SU-DHL-6 (cell line): Measurements from ENCODE around the gene DACH2.

Experiments
- H2AFZ ChIP-seq: fragments of 200-600 bp; sonication (generic); 2 replicates; pipeline ENCODE4 v1.6.1; 2014; ENCODE audit warnings: low read depth, mild to moderate bottlenecking, moderate library complexity, mixed read lengths, antibody characterized with exemption, low read length; ENCODE audit not compliant: severe bottlenecking
- H3F3A ChIP-seq: fragments of 200-600 bp; shearing (Covaris generic); 2 replicates; pipeline ENCODE4 v1.6.0; 2016; ENCODE audit warnings: antibody characterized with exemption, mild to moderate bottlenecking; ENCODE audit not compliant: insufficient read depth
- H3K27ac ChIP-seq: fragments of 200-600 bp; sonication (generic); 2 replicates; pipeline ENCODE4 v1.5.1; 2016; ENCODE audit warnings: low read depth, mild to moderate bottlenecking, low read length, moderate library complexity, mixed read lengths
- H3K27me3 ChIP-seq: fragments of 200-600 bp; sonication (generic), shearing (Covaris generic); 2 replicates; pipeline ENCODE4 v1.6.0; 2014; ENCODE audit warnings: mild to moderate bottlenecking, low read length
- H3K36me3 ChIP-seq: fragments of 200-600 bp; sonication (generic); 2 replicates; pipeline ENCODE4 v1.6.1; 2014; ENCODE audit warnings: mild to moderate bottlenecking, low read length, mixed read lengths
- H3K4me2 ChIP-seq: fragments of 300-600, 200-600 bp; shearing (Covaris generic), sonication (generic); 2 replicates; pipeline ENCODE4 v1.6.0; 2014; ENCODE audit warnings: low read length, low read depth, mild to moderate bottlenecking; ENCODE audit not compliant: poor library complexity, severe bottlenecking
- H3K4me3 ChIP-seq: fragments of 200-600 bp; sonication (generic); 2 replicates; pipeline ENCODE4 v1.5.1; 2014; ENCODE audit warnings: antibody characterized with exemption, low read length, mild to moderate bottlenecking, mixed read lengths; ENCODE audit not compliant: insufficient read depth, poor library complexity, severe bottlenecking
- H3K79me2 ChIP-seq: fragments of 200-600 bp; sonication (generic); 2 replicates; pipeline ENCODE4 v1.6.1; 2014; ENCODE audit warnings: mild to moderate bottlenecking, low read length, moderate library complexity; ENCODE audit not compliant: insufficient read depth
- H3K9ac ChIP-seq: fragments of 200-600 bp; sonication (generic); 2 replicates; pipeline ENCODE4 v1.7.0; 2014; ENCODE audit warnings: mild to moderate bottlenecking, low read length
- H3K9me2 ChIP-seq: fragments of 200-600 bp; sonication (generic); replicated peaks from 2 replicates; pipeline ENCODE4 v1.6.1; 2014; ENCODE audit warnings: low read length; ENCODE audit not compliant: insufficient read depth
- H3K9me3 ChIP-seq: fragments of 200-600 bp; sonication (generic); 2 replicates; pipeline ENCODE4 v1.6.1; 2014; ENCODE audit warnings: low read length, mixed read lengths; ENCODE audit not compliant: insufficient read depth
- H4K20me1 ChIP-seq: fragments of 200-600 bp; sonication (generic); 2 replicates; pipeline ENCODE4 v1.6.1; 2014; ENCODE audit warnings: low read depth, mild to moderate bottlenecking, antibody characterized with exemption, low read length, moderate library complexity, mixed read lengths
- CTCF ChIP-seq: fragments of 200-600 bp; sonication (generic); IDR thresholded peaks from one replicate; pipeline ENCODE4 v1.5.1; 2017; ENCODE audit warnings: antibody characterized with exemption, mild to moderate bottlenecking, low read length, moderate library complexity; ENCODE audit not compliant: insufficient read depth, poor library complexity, severe bottlenecking
- EZH2phosphoT487 ChIP-seq: fragments of 200-600 bp; sonication (generic), shearing (Covaris generic); conservative IDR thresholded peaks from 2 replicates; pipeline ENCODE4 v1.6.1; 2018; ENCODE audit warnings: mild to moderate bottlenecking, antibody characterized with exemption, low read length, moderate library complexity, mixed read lengths

Gene DACH2

DNA sequence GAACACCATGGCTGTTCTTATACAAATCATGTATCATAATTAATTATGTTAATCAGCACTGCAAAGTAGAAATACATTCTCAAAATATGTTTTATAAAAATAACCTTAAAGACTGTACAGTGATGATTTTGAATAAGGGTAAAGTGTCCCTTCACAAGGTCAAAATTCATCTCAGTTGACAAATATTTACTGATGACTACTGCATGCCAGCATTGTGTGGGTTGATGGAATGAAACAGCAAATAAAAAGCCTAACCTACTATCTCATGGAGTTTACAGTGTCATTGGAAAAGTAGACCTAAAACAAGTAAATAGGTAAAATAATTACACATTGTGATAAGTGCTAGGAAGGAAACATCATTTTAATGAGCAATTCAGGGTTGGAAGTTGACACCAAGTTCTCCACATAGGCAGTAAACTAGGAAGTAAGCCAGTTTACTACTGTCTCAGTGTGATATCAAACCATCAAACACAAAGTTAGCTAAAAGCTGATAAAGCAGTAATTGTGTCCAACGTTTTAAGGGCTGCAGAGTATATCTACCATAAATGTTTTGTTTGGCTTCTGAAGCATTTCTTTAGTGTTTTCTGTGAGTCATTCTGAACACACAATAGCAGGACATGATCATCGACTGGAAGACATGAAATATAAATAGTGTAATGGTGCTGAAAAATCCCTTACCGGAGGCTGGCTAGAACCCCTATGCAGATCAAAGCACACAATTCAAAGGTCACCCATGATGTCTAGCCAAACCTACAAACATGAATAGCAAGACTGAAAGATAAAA, 221.8 kb downstream of the DACH2 start:
- Histone ChIP-seq H3K27ac (no peak overlapping the region), H2AFZ (no peak overlapping the region), H3K27me3 (no peaks in the 10 kb centered on the region), H3K36me3 (no peaks in the 10 kb centered on the region), H3K4me2 (no peak overlapping the region), H3K9me2 (no peaks in the 10 kb centered on the region), H3K9ac (no peak overlapping the region), H3F3A (no peaks in the 10 kb centered on the region), H3K4me3 (no peak overlapping the region), H3K79me2 (no peaks in the 10 kb centered on the region), H3K9me3 (no peaks in the 10 kb centered on the region), H4K20me1 (no peaks in the 10 kb centered on the region)
- no peak for TF ChIP-seq EZH2phosphoT487
- no peak for TF ChIP-seq CTCF

DNA sequence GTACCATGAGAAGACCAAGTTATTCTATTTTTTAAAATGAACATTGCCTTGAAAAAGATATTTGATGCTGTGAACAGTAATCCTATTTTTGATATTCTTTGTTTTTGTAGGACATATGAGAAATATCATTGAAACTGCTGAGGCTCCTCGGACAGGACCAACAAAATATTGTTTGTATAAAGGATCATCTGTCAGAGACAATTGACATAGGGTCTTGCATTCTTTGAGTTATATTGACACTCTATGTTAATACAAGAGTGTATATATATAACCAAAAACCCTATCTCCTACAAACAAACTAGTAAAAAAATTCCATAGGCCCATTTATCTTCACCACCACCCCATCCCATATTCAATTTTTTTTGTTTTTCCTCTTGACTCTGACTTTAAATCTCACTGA, 222.7 kb downstream of the DACH2 start:
- no peaks in the 10 kb centered on the region for H4K20me1 ChIP-seq
- H3K36me3 ChIP-seq = no peaks in the 10 kb centered on the region
- no peaks in the 10 kb centered on the region for H3K9me3 ChIP-seq
- no peak overlapping the region for H3K27ac ChIP-seq
- no peaks in the 10 kb centered on the region for H3K27me3 ChIP-seq
- H3K9me2 ChIP-seq = no peaks in the 10 kb centered on the region
- no peaks in the 10 kb centered on the region for H3F3A ChIP-seq
- H3K79me2 ChIP-seq = no peaks in the 10 kb centered on the region
- H3K9ac ChIP-seq = no peak overlapping the region
- no peak overlapping the region for H3K4me3 ChIP-seq
- H2AFZ ChIP-seq = no peak overlapping the region
- H3K4me2 ChIP-seq = no peak overlapping the region
- TF ChIP-seq CTCF (no peak), EZH2phosphoT487 (no peak)

- H3K9me2 ChIP-seq = no peaks in the 10 kb centered on the region
- H3K9me3 ChIP-seq = no peaks in the 10 kb centered on the region
- no peak overlapping the region for H3K4me3 ChIP-seq
- no peak overlapping the region for H3K9ac ChIP-seq
- H2AFZ ChIP-seq = no peak overlapping the region
- no peak overlapping the region for H3K27ac ChIP-seq
- no peaks in the 10 kb centered on the region for H3F3A ChIP-seq
- TF ChIP-seq EZH2phosphoT487 (no peak), CTCF (no peak)
- no peaks in the 10 kb centered on the region for H3K27me3 ChIP-seq
- H3K36me3 ChIP-seq = no peaks in the 10 kb centered on the region
- no peaks in the 10 kb centered on the region for H3K79me2 ChIP-seq
- H3K4me2 ChIP-seq = no peak overlapping the region
- H4K20me1 ChIP-seq = no peaks in the 10 kb centered on the region
Measured at GRCh38 chrX:86379209-86379608, 231.0 kb downstream of the DACH2 start.
